HFF-Myc (cell line): ENCODE measurements around the gene EXTL1.

Source experiments
- DNase-seq: peaks from one replicate; pipeline ENCODE4 v3.0.0-alpha.2; 2011; ENCODE audit warnings: low read depth; ENCODE audit errors: extremely low read depth
- H3K4me3 ChIP-seq: replicated peaks from 2 replicates; pipeline ENCODE4 v1.5.1; 2011; ENCODE audit warnings: low read depth, mild to moderate bottlenecking, control low read depth, low read length
- CTCF ChIP-seq: IDR thresholded peaks from 2 replicates; pipeline ENCODE4 v1.5.1; 2012; ENCODE audit warnings: mild to moderate bottlenecking, low read depth, low read length, control low read depth; ENCODE audit errors: missing control alignments

EXTL1 gene

GRCh38 chr1:25997828-25998761, 23.5 kb upstream of the EXTL1 start, which contains the start of gene PAFAH2:
TSS of gene PAFAH2 (minus strand) at chr1:25998063. CDS start at chr1:25990816, 7,247 bp downstream.
- H3K4me3 ChIP-seq: peak within 1 kb of the TSS; percentile 53
- TF ChIP-seq CTCF: peak; percentile 97
- DNase-seq: peak; percentile 99

DNA sequence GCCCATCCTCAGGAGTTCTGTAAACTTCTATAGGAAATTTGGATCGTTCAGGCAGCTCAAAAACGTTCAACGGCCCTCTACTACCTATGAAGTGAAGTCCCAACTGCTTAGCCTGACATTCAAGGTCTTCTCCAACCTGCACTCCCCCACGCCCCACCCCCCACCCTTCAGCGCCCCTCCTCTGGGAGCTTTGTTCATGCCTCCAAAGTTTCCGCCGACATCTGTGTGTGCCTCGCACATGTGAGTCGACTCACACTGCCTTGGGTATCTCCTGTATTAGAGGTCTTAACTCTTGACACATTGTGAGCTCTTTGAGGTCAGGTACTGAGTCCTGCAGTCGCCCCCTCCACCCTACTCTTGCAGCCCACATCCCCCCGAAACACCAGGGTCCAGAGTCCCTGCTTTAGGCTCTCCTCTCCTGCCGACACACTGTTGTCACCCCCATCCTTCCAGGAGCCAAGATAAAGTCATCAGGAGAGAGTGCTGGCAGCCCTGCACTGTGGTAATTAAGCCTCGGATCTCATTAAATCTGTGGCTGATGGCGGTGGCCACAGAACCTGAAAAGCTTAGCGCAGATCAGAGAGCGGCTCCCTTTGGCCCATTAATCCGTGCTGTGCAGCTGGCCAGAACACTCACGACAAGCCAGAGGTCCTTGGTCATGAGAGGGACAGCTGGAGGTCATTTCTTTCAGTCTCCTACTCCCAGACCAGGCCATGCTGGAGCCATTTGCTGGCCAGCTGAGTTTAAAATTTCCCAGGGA, 22.4 kb upstream of the EXTL1 start:
- no peak for TF ChIP-seq CTCF
- H3K4me3 ChIP-seq: no peak overlapping the region
- no peak for DNase-seq

GRCh38 chr1:26003262-26003661, 18.3 kb upstream of the EXTL1 start:
- TF ChIP-seq CTCF: no peak
- no peak overlapping the region for H3K4me3 ChIP-seq
- DNase-seq: no peak

DNA sequence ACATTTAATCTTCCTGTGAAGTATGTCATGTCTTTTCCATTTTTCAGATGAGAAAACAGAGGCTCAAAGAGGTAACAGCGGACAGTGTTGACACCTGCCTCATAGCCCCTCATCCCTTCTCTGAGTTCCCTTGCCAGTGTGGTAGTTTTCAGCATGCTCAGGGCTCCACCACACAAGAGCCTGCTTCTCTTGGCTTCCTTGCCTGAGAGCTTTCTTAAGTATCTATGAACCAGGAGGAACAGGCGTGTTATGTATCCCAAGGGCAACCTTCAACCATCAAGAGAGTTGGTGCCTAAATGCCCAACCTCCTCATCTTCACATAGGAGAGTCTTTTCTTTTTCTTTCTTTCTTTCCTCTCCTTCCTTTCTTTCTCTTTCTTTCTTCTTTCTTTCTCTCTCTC, 17.8 kb upstream of the EXTL1 start:
- no peak for TF ChIP-seq CTCF
- no peak for DNase-seq
- no peak overlapping the region for H3K4me3 ChIP-seq

GRCh38 chr1:26005434-26006105, 16.0 kb upstream of the EXTL1 start:
- H3K4me3 ChIP-seq: no peak overlapping the region
- DNase-seq: no peak
- TF ChIP-seq CTCF: no peak

DNA sequence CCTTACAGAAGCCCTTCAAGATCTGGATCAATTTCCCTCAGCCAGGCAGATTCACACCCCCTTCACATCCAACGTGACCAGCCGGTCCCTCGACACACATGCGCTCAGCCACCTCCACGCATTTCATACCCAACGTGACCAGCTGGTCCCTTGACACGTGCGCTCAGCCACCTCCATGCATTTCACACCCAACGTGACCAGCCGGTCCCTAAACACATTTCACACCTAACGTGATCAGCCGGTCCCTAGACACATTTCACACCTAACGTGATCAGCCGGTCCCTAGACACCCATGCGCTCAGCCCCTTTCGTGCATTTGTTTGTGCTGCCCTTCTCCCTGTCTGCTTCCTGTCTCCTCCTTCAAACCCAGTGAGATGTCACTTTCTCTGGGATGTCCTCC, 14.9 kb upstream of the EXTL1 start:
- TF ChIP-seq CTCF: no peak

More for the DNA sequence above, 14.9 kb upstream of the EXTL1 start:
- no peak overlapping the region for H3K4me3 ChIP-seq
- DNase-seq: no peak
